Measurements from ENCODE around the gene RASA3. TPM values are rescaled to one million over a fixed set of nuclear protein-coding genes. Genes with fewer than 3 reads are reported as not detected.
"Not testable (repeated sequence)": the region's sequence is repeated elsewhere in the genome, so short reads cannot be mapped to it uniquely, and the experiment has no call there.

Gene RASA3
- total RNA-seq, 2 experiments from 2014 or later = 3.6 to 17.9 TPM

- no peaks in the 10 kb centered on the region for H4K20me1 ChIP-seq (ENCODE audit: insufficient read depth, low read length)
- H3K9me3 ChIP-seq (ENCODE audit: low read length) = no peaks in the 10 kb centered on the region
- H3K36me3 ChIP-seq (ENCODE audit: insufficient read depth, low read length) = no peaks in the 10 kb centered on the region
- H3K4me1 ChIP-seq (ENCODE audit: insufficient read depth, low read length, poor library complexity, severe bottlenecking) = peaks cover 19% of the 10 kb centered on the region
- H3K4me2 ChIP-seq (ENCODE audit: low read length) = no peak overlapping the region
- no peak overlapping the region for H3K27ac ChIP-seq (ENCODE audit: low read depth, low read length, poor library complexity, severe bottlenecking)
- intact Hi-C loops (cut with micrococcal nuclease; ENCODE audit: unreplicated experiment) = no loop called here
- ChIA-PET POLR2A (no interaction called here), CTCF (ENCODE audit: unreplicated experiment) (interaction anchor here (0.6 kb wide), 1 partner anchor 95 kb away, joined by 3 read pairs; no protein-coding TSS in a partner anchor)
- no TSS peak for BruUV-seq (replicated peaks)
- TF ChIP-seq CTCF (conservative IDR thresholded peaks at IDR 0.05; ENCODE audit: low read length) (no peak), EZH2phosphoT487 (IDR thresholded peaks at IDR 0.05; ENCODE audit: borderline replicate concordance, low read depth, low read length) (no peak)
- H3K79me2 ChIP-seq (ENCODE audit: insufficient read depth, low read depth, low read length) = no peaks in the 10 kb centered on the region
- no peaks in the 10 kb centered on the region for H3K9me2 ChIP-seq (ENCODE audit: insufficient read depth, low read length)
- H3K4me3 ChIP-seq (ENCODE audit: low read depth, low read length, poor library complexity, severe bottlenecking) = no peak overlapping the region
- no peak overlapping the region for H2AFZ ChIP-seq (ENCODE audit: low read length)
- DNase-seq (ENCODE audit: low spot score) = no peak
These were observed 2.7 kb upstream of the RASA3 start for GRCh38 chr13:114134944-114135610.

- no peaks in the 10 kb centered on the region for H3K9me3 ChIP-seq (ENCODE audit: low read length)
- H4K20me1 ChIP-seq (ENCODE audit: insufficient read depth, low read length) = peaks cover 6% of the 10 kb centered on the region; the same call in 1 of the 2 replicates
- peaks cover 27% of the 10 kb centered on the region for H3K4me1 ChIP-seq (ENCODE audit: insufficient read depth, low read length, poor library complexity, severe bottlenecking)
- H3K27ac ChIP-seq (ENCODE audit: low read depth, low read length, poor library complexity, severe bottlenecking) = no peak overlapping the region
- H3K79me2 ChIP-seq (ENCODE audit: insufficient read depth, low read depth, low read length) = no peaks in the 10 kb centered on the region
- no peak overlapping the region for H3K4me3 ChIP-seq (ENCODE audit: low read depth, low read length, poor library complexity, severe bottlenecking)
- CTCF ChIA-PET (ENCODE audit: unreplicated experiment) = no interaction called here
- no peak for TF ChIP-seq EZH2phosphoT487 (IDR thresholded peaks at IDR 0.05; ENCODE audit: borderline replicate concordance, low read depth, low read length)
- intact Hi-C loops (cut with micrococcal nuclease; ENCODE audit: unreplicated experiment) = no loop called here
- POLR2A ChIA-PET = no interaction called here
- no peak overlapping the region for H3K4me2 ChIP-seq (ENCODE audit: low read length)
- H3K36me3 ChIP-seq (ENCODE audit: insufficient read depth, low read length) = no peaks in the 10 kb centered on the region
- H2AFZ ChIP-seq (ENCODE audit: low read length) = no peak overlapping the region
- no TSS peak for BruUV-seq (replicated peaks)
- DNase-seq (ENCODE audit: low spot score) = no peak
- H3K9me2 ChIP-seq (ENCODE audit: insufficient read depth, low read length) = no peaks in the 10 kb centered on the region
These were observed 1.9 kb upstream of the RASA3 start for GRCh38 chr13:114134111-114134943.

GRCh38 chr13:114133552-114133951, 1.1 kb upstream of the RASA3 start:
- DNase-seq (ENCODE audit: low spot score); H2AFZ ChIP-seq (ENCODE audit: low read length); H3K4me2 ChIP-seq (ENCODE audit: low read length); BruUV-seq (replicated peaks); H3K36me3 ChIP-seq (ENCODE audit: insufficient read depth, low read length); POLR2A ChIA-PET; intact Hi-C loops (cut with micrococcal nuclease; ENCODE audit: unreplicated experiment); H3K4me3 ChIP-seq (ENCODE audit: low read depth, low read length, poor library complexity, severe bottlenecking); CTCF ChIA-PET (ENCODE audit: unreplicated experiment); H3K27ac ChIP-seq (ENCODE audit: low read depth, low read length, poor library complexity, severe bottlenecking); H3K79me2 ChIP-seq (ENCODE audit: insufficient read depth, low read depth, low read length); H4K20me1 ChIP-seq (ENCODE audit: insufficient read depth, low read length); H3K9me2 ChIP-seq (ENCODE audit: insufficient read depth, low read length); H3K9me3 ChIP-seq (ENCODE audit: low read length): not testable (repeated sequence)
- peaks cover 34% of the 10 kb centered on the region for H3K4me1 ChIP-seq (ENCODE audit: insufficient read depth, low read length, poor library complexity, severe bottlenecking)

- H3K4me1 ChIP-seq (ENCODE audit: insufficient read depth, low read length, poor library complexity, severe bottlenecking) = peaks cover 39% of the 10 kb centered on the region
- H2AFZ ChIP-seq (ENCODE audit: low read length); H3K36me3 ChIP-seq (ENCODE audit: insufficient read depth, low read length); intact Hi-C loops (cut with micrococcal nuclease; ENCODE audit: unreplicated experiment); H3K9me2 ChIP-seq (ENCODE audit: insufficient read depth, low read length); H3K4me2 ChIP-seq (ENCODE audit: low read length); CTCF ChIA-PET (ENCODE audit: unreplicated experiment); H3K9me3 ChIP-seq (ENCODE audit: low read length); BruUV-seq (replicated peaks); H3K79me2 ChIP-seq (ENCODE audit: insufficient read depth, low read depth, low read length); H3K27ac ChIP-seq (ENCODE audit: low read depth, low read length, poor library complexity, severe bottlenecking); DNase-seq (ENCODE audit: low spot score); H3K4me3 ChIP-seq (ENCODE audit: low read depth, low read length, poor library complexity, severe bottlenecking); H4K20me1 ChIP-seq (ENCODE audit: insufficient read depth, low read length); POLR2A ChIA-PET: not testable (repeated sequence)
These were observed 703 bp upstream of the RASA3 start for GRCh38 chr13:114133126-114133525.
